CD4-positive, alpha-beta T cell treated with Interleukin-15 for 4 hours (primary cell): ENCODE measurements around the gene SOX8.
"Not testable (repeated sequence)": the region's sequence is repeated elsewhere in the genome, so short reads cannot be mapped to it uniquely, and the experiment has no call there.

Experiments
- DNase-seq: peaks from one replicate; pipeline ENCODE4 v3.0.0-alpha.2; 2020; ENCODE audit warnings: low spot score

SOX8 gene

GRCh38 chr16:1009358-1010150 is 28.0 kb downstream of the SOX8 start:
- DNase-seq, result no peak

GRCh38 chr16:1010251-1010650 is 28.7 kb downstream of the SOX8 start:
- DNase-seq, result no peak

GRCh38 chr16:1010815-1011214 is 29.2 kb downstream of the SOX8 start:
- no peak for DNase-seq

GRCh38 chr16:1011316-1012082 is 29.9 kb downstream of the SOX8 start:
- DNase-seq, result no peak

GRCh38 chr16:1012135-1012534 is 30.6 kb downstream of the SOX8 start:
- no peak for DNase-seq

- DNase-seq, result no peak
These were observed 31.4 kb downstream of the SOX8 start for GRCh38 chr16:1012722-1013592.

GRCh38 chr16:1013593-1013900 is 32.0 kb downstream of the SOX8 start:
- no peak for DNase-seq

GRCh38 chr16:1014221-1014620 is 32.7 kb downstream of the SOX8 start:
- DNase-seq, result no peak

- no peak for DNase-seq
These were observed 33.4 kb downstream of the SOX8 start for GRCh38 chr16:1014771-1015495.

GRCh38 chr16:1018447-1019198 is 37.1 kb downstream of the SOX8 start:
- no peak for DNase-seq

- no peak for DNase-seq
These were observed 37.9 kb downstream of the SOX8 start for GRCh38 chr16:1019231-1020090.

- no peak for DNase-seq
These were observed 38.5 kb downstream of the SOX8 start for GRCh38 chr16:1020091-1020399.

GRCh38 chr16:1020591-1020990 is 39.0 kb downstream of the SOX8 start:
- no peak for DNase-seq

GRCh38 chr16:1021553-1022160 is 40.1 kb downstream of the SOX8 start:
- DNase-seq, result no peak

GRCh38 chr16:1022466-1022865 is 40.9 kb downstream of the SOX8 start:
- no peak for DNase-seq

- no peak for DNase-seq
These were observed 42.6 kb downstream of the SOX8 start for GRCh38 chr16:1024138-1024537.

GRCh38 chr16:1025183-1025809 is 43.7 kb downstream of the SOX8 start:
- DNase-seq, result not testable (repeated sequence)

- DNase-seq, result no peak
These were observed 44.6 kb downstream of the SOX8 start for GRCh38 chr16:1026057-1026783.
